ENCODE results near the gene KIRREL3.

KIRREL3 gene

DNA sequence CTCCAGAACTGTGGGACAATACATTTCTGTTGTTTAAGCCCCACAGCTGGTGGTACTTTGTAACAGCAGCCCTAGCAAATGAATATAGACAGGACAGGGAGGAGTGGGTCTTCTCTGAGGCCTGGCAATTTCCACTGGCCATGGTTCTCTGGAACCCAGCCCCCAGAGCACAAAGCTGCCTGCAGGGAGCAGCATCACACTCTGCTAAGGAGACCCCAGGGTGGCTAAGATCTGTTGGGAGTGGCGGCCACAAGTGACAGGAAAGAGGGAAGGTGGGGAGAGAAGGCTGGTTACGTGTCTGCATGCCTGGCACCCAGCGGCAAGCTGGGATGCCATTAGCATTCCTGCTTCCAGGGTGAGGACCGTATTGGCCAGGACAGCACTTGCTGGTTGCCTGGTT, 433.2 kb downstream of the KIRREL3 start:
- no peak for DNase-seq (ENCODE audit: low read depth)
- TF ChIP-seq, protein P1, sequence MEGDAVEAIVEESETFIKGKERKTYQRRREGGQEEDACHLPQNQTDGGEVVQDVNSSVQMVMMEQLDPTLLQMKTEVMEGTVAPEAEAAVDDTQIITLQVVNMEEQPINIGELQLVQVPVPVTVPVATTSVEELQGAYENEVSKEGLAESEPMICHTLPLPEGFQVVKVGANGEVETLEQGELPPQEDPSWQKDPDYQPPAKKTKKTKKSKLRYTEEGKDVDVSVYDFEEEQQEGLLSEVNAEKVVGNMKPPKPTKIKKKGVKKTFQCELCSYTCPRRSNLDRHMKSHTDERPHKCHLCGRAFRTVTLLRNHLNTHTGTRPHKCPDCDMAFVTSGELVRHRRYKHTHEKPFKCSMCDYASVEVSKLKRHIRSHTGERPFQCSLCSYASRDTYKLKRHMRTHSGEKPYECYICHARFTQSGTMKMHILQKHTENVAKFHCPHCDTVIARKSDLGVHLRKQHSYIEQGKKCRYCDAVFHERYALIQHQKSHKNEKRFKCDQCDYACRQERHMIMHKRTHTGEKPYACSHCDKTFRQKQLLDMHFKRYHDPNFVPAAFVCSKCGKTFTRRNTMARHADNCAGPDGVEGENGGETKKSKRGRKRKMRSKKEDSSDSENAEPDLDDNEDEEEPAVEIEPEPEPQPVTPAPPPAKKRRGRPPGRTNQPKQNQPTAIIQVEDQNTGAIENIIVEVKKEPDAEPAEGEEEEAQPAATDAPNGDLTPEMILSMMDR (IDR thresholded peaks at IDR 0.05; ENCODE audit: control insufficient read depth, insufficient read depth, low read depth, low read length, missing control alignments), result no peak

DNA sequence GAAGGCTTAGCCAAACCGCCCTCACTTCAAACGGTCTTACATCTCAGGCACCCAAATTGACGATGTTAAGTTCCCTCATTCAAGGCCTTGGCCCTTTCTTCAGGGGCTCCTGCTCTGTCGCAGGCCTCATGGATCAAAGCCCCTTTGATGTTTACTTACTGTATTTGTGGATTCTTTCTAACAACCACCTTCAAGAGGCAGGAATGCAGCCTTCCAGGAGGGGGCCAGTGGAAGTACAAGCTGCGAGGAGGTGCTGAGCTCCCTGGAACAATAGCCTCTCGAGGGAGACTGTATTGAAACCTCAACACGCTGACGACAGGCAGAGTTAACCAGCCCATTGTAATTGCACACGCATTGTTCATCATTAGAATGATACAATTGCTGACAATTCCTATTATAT, 436.0 kb downstream of the KIRREL3 start:
- DNase-seq (ENCODE audit: low read depth), result no peak
- TF ChIP-seq, protein P1 (IDR thresholded peaks at IDR 0.05; ENCODE audit: control insufficient read depth, insufficient read depth, low read depth, low read length, missing control alignments), result no peak
- H3K4me3 ChIP-seq (ENCODE audit: control insufficient read depth, low read depth, low read length), result no peak overlapping the region

More for the DNA sequence above, 433.2 kb downstream of the KIRREL3 start:
- H3K4me3 ChIP-seq (ENCODE audit: control insufficient read depth, low read depth, low read length), result no peak overlapping the region

GRCh38 chr11:126561327-126561893, 439.2 kb downstream of the KIRREL3 start:
- DNase-seq (ENCODE audit: low read depth), result no peak
- TF ChIP-seq, protein P1 (IDR thresholded peaks at IDR 0.05; ENCODE audit: control insufficient read depth, insufficient read depth, low read depth, low read length, missing control alignments), result no peak

DNA sequence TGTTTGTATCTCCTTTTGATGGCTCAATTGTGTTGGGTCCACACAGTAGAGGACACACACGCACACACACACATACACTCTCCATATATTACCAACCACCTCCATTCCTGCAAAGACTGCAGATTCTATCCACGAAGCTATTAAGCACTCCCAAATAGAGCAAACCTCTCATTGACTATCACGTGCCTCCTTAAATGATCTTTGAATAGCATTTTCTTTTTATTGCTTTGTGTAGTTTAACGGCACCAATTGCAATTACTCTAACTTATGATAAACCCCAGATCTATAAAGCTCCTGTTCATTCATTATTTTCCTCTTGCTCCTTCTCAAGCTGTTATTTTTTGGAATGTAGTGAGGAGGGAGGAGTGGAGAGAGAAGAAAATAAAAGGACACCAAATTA, 440.3 kb downstream of the KIRREL3 start:
- H3K4me3 ChIP-seq (ENCODE audit: control insufficient read depth, low read depth, low read length), result no peak overlapping the region
- TF ChIP-seq, protein P1 (IDR thresholded peaks at IDR 0.05; ENCODE audit: control insufficient read depth, insufficient read depth, low read depth, low read length, missing control alignments), result no peak
- no peak for DNase-seq (ENCODE audit: low read depth)

More at GRCh38 chr11:126561327-126561893, 439.2 kb downstream of the KIRREL3 start:
- H3K4me3 ChIP-seq (ENCODE audit: control insufficient read depth, low read depth, low read length), result no peak overlapping the region

- TF ChIP-seq, protein P1 (IDR thresholded peaks at IDR 0.05; ENCODE audit: control insufficient read depth, insufficient read depth, low read depth, low read length, missing control alignments), result no peak
- H3K4me3 ChIP-seq (ENCODE audit: control insufficient read depth, low read depth, low read length), result no peak overlapping the region
- no peak for DNase-seq (ENCODE audit: low read depth)
Measured at GRCh38 chr11:126548581-126549550, 451.7 kb downstream of the KIRREL3 start.

- DNase-seq (ENCODE audit: low read depth), result no peak
- TF ChIP-seq, protein P1 (IDR thresholded peaks at IDR 0.05; ENCODE audit: control insufficient read depth, insufficient read depth, low read depth, low read length, missing control alignments), result no peak
Measured at GRCh38 chr11:126547691-126548090, 452.9 kb downstream of the KIRREL3 start.

More at GRCh38 chr11:126547691-126548090, 452.9 kb downstream of the KIRREL3 start:
- no peak overlapping the region for H3K4me3 ChIP-seq (ENCODE audit: control insufficient read depth, low read depth, low read length)
